Trophoblast cell (in vitro differentiated cells and primary cell): ENCODE measurements around the gene CDH10.

Source experiments
- DNase-seq, 2 donors: peaks; one replicate each; pipeline ENCODE4 v3.0.0-alpha.2; 2016
- H2AFZ ChIP-seq: 2 replicates; pipeline ENCODE4 v1.6.1; 2013; ENCODE audit warnings: low read length, moderate library complexity, mild to moderate bottlenecking; ENCODE audit not compliant: insufficient read depth, poor library complexity
- H2AK5ac ChIP-seq: 2 replicates; pipeline ENCODE4 v1.6.1; 2013; ENCODE audit warnings: mild to moderate bottlenecking, low read length
- H2BK120ac ChIP-seq: 2 replicates; pipeline ENCODE4 v1.6.1; 2013; ENCODE audit warnings: low read length, mild to moderate bottlenecking, moderate library complexity; ENCODE audit not compliant: insufficient read depth, poor library complexity
- H2BK12ac ChIP-seq: 2 replicates; pipeline ENCODE4 v1.6.1; 2013; ENCODE audit warnings: mild to moderate bottlenecking, low read length, moderate library complexity
- H2BK5ac ChIP-seq: 2 replicates; pipeline ENCODE4 v1.6.1; 2013; ENCODE audit warnings: low read length, low read depth, moderate library complexity, mild to moderate bottlenecking; ENCODE audit not compliant: poor library complexity
- H3K14ac ChIP-seq: 2 replicates; pipeline ENCODE4 v1.6.1; 2013; ENCODE audit warnings: mild to moderate bottlenecking, low read length
- H3K18ac ChIP-seq: 2 replicates; pipeline ENCODE4 v1.6.1; 2013; ENCODE audit warnings: mild to moderate bottlenecking, low read length
- H3K23ac ChIP-seq: 2 replicates; pipeline ENCODE4 v1.6.1; 2013; ENCODE audit warnings: low read length
- H3K27ac ChIP-seq: 2 replicates; pipeline ENCODE4 v1.5.1; 2013; ENCODE audit warnings: low read depth, mild to moderate bottlenecking, inconsistent platforms, low read length, moderate library complexity
- H3K27me3 ChIP-seq: 2 replicates; pipeline ENCODE4 v1.6.1; 2013; ENCODE audit warnings: inconsistent platforms, mild to moderate bottlenecking, low read length, moderate library complexity; ENCODE audit not compliant: insufficient read depth
- H3K36me3 ChIP-seq, 2 experiments: 1 replicate in 1 of 2; 2 replicates in 1 of 2; pipeline ENCODE4 v1.6.1; 2013; ENCODE audit warnings: low read length in 2 of 2, mild to moderate bottlenecking in 2 of 2, moderate library complexity in 1 of 2; ENCODE audit not compliant: insufficient read depth in 2 of 2, control insufficient read depth in 1 of 2
- H3K4ac ChIP-seq: 2 replicates; pipeline ENCODE4 v1.6.1; 2013; ENCODE audit warnings: low read depth, mild to moderate bottlenecking, low read length, moderate library complexity
- H3K4me1 ChIP-seq, 2 experiments: 1 replicate in 1 of 2; 2 replicates in 1 of 2; pipeline ENCODE4 v1.6.1; 2013; ENCODE audit warnings: low read length in 2 of 2, mild to moderate bottlenecking in 2 of 2, moderate library complexity in 1 of 2; ENCODE audit not compliant: insufficient read depth in 2 of 2, control insufficient read depth in 1 of 2
- H3K4me2 ChIP-seq: 2 replicates; pipeline ENCODE4 v1.6.1; 2013; ENCODE audit warnings: inconsistent platforms, mild to moderate bottlenecking, low read length, moderate library complexity
- H3K4me3 ChIP-seq: 2 replicates; pipeline ENCODE4 v1.5.1; 2013; ENCODE audit warnings: mild to moderate bottlenecking, low read depth, low read length, inconsistent platforms
- H3K79me1 ChIP-seq: one replicate; pipeline ENCODE4 v1.6.1; 2013; ENCODE audit warnings: low read length
- H3K79me2 ChIP-seq: 2 replicates; pipeline ENCODE4 v1.6.1; 2013; ENCODE audit warnings: low read length, mild to moderate bottlenecking; ENCODE audit not compliant: control insufficient read depth, insufficient read depth, poor library complexity
- H3K9ac ChIP-seq: 2 replicates; pipeline ENCODE4 v1.6.1; 2013; ENCODE audit warnings: mild to moderate bottlenecking, low read length
- H3K9me3 ChIP-seq: 2 replicates; pipeline ENCODE4 v1.6.1; 2013; ENCODE audit warnings: low read depth, mild to moderate bottlenecking, control low read depth, inconsistent platforms, low read length; ENCODE audit not compliant: insufficient read depth
- H4K12ac ChIP-seq: 2 replicates; pipeline ENCODE4 v1.6.1; 2013; ENCODE audit warnings: low read depth, mild to moderate bottlenecking, low read length, moderate library complexity
- H4K8ac ChIP-seq: 2 replicates; pipeline ENCODE4 v1.6.1; 2013; ENCODE audit warnings: low read depth, mild to moderate bottlenecking, low read length, moderate library complexity
- H4K91ac ChIP-seq: one replicate; pipeline ENCODE4 v1.6.1; 2013; ENCODE audit warnings: low read depth, mild to moderate bottlenecking, low read length, moderate library complexity
- WGBS: extraction: QIAGEN DNeasy Blood & Tissue Kit; methylation state at CpG from one replicate; pipeline ENCODE4 v1.1.7; 2013; ENCODE audit warnings: missing lambda C conversion rate; ENCODE audit not compliant: insufficient read length, insufficient coverage; ENCODE audit errors: extremely low coverage; 5-methylcytosine and 5-hydroxymethylcytosine counted together

CDH10 gene

GRCh38 chr5:24668050-24668449, 23.3 kb upstream of the CDH10 start:
- no peak for DNase-seq
- Histone ChIP-seq H2BK12ac (no peak overlapping the region), H3K14ac (no peak overlapping the region), H3K79me1 (no peaks in the 10 kb centered on the region), H2BK120ac (no peak overlapping the region), H3K27me3 (no peaks in the 10 kb centered on the region), H3K18ac (no peak overlapping the region), H3K4me2 (no peak overlapping the region), H3K36me3 (no peaks in the 10 kb centered on the region), H4K91ac (no peak overlapping the region), H3K23ac (no peak overlapping the region), H4K12ac (no peak overlapping the region), H4K8ac (no peak overlapping the region), H3K27ac (no peak overlapping the region), H3K4me1 (no peaks in the 10 kb centered on the region), H2AK5ac (no peak overlapping the region), H3K9ac (no peak overlapping the region), H3K79me2 (no peaks in the 10 kb centered on the region), H2AFZ (no peak overlapping the region), H3K4me3 (no peak overlapping the region), H3K4ac (no peak overlapping the region), H3K9me3 (no peaks in the 10 kb centered on the region), H2BK5ac (no peak overlapping the region)
- WGBS = 100% methylated on average over 1 of the region's 4 CpGs

DNA sequence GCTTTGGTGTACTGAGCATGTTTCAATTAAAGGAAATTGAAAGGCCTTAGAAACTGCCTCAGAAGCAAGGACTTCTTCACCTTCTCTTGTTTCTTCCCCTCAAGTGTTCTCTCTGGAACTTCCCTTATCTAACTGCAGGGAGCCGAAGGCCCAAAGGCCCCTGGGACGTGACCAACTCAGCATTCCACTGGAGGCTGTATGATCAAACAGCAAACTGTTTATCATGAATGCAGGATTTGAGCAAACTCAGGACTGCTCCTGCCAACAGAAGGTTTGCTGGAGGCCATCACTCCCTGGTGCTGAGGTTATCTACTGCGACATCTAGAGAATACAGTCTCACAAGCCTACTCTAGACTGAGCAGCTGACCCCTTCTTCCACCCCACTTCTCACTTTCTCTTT, 4.8 kb upstream of the CDH10 start:
- Histone ChIP-seq H3K27ac (peak overlapping the region; percentile 11), H3K4me1 (peaks cover 0 to 9% of the 10 kb centered on the region in 2 experiments), H2BK12ac (no peak overlapping the region), H3K79me1 (peaks cover 4% of the 10 kb centered on the region), H3K27me3 (no peaks in the 10 kb centered on the region), H3K14ac (no peak overlapping the region), H3K18ac (no peak overlapping the region), H2BK5ac (no peak overlapping the region), H2AFZ (no peak overlapping the region), H4K12ac (no peak overlapping the region), H3K9ac (no peak overlapping the region), H3K36me3 (no peaks in the 10 kb centered on the region), H4K8ac (no peak overlapping the region), H2BK120ac (no peak overlapping the region), H3K23ac (no peak overlapping the region), H3K4me2 (no peak overlapping the region), H4K91ac (no peak overlapping the region), H2AK5ac (no peak overlapping the region), H3K9me3 (no peaks in the 10 kb centered on the region), H3K4me3 (no peak overlapping the region), H3K79me2 (no peaks in the 10 kb centered on the region), H3K4ac (no peak overlapping the region)
- no CpG with 5 or more reads among the region's 3 CpGs for WGBS
- no peak for DNase-seq

DNA sequence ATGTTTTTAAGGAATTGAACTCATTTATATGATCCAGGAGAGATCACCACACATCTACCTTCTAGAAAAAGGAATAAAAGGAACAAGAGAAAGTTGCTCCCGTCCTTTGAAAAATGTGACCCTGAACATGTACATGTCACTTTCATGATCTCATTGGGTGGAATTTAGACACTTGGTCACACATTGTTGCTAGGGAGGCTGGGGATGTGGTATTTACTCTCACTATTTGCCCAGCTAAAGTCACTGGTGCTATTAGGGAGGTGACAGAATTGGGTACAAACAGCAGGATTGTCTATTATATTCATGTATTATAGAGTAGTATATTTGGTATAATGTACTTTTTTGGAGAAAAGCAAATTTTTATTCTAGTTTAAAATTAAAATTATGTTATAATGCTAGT, 2.1 kb upstream of the CDH10 start:
- no peak overlapping the region for H3K14ac ChIP-seq
- no peak overlapping the region for H3K4me3 ChIP-seq
- H2BK120ac ChIP-seq = no peak overlapping the region
- no peak overlapping the region for H3K23ac ChIP-seq
- H2BK12ac ChIP-seq = no peak overlapping the region
- no peaks in the 10 kb centered on the region for H3K9me3 ChIP-seq
- H3K4ac ChIP-seq = no peak overlapping the region
- H3K27me3 ChIP-seq = no peaks in the 10 kb centered on the region
- H3K4me1 ChIP-seq = peaks cover 0 to 9% of the 10 kb centered on the region in 2 experiments
- WGBS = no CpG with 5 or more reads among the region's 1 CpG
- no peak overlapping the region for H3K4me2 ChIP-seq
- H2BK5ac ChIP-seq = no peak overlapping the region
- no peak for DNase-seq
- no peak overlapping the region for H3K18ac ChIP-seq
- H4K8ac ChIP-seq = no peak overlapping the region
- no peak overlapping the region for H2AFZ ChIP-seq
- H3K9ac ChIP-seq = no peak overlapping the region
- H3K27ac ChIP-seq = no peak overlapping the region
- no peak overlapping the region for H2AK5ac ChIP-seq
- no peak overlapping the region for H4K91ac ChIP-seq
- H3K36me3 ChIP-seq = no peaks in the 10 kb centered on the region
- H4K12ac ChIP-seq = no peak overlapping the region
- H3K79me2 ChIP-seq = peaks cover 1% of the 10 kb centered on the region
- H3K79me1 ChIP-seq = peaks cover 2% of the 10 kb centered on the region

DNA sequence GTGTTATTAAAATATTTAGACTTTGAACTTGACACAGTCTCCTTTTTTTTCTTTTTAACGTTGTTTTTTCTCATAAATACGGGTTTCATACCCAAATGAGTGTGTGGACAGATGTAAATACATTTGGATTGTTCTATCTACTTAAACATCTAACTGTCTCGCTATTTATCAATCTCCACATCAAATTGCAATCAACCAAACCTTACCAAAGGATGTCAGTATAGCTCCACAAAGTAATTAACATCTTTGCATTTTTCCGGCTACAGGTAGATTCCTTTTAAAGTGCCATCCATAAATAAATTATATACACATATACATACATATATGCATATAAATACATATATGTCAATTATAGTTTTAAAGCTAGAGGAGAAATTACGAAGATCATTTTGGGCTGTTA, 705 bp upstream of the CDH10 start:
- Histone ChIP-seq H4K12ac (no peak overlapping the region), H3K79me1 (no peaks in the 10 kb centered on the region), H4K8ac (no peak overlapping the region), H2BK5ac (no peak overlapping the region), H2AK5ac (no peak overlapping the region), H3K79me2 (peaks cover 1% of the 10 kb centered on the region), H3K27me3 (no peaks in the 10 kb centered on the region), H3K23ac (no peak overlapping the region), H4K91ac (no peak overlapping the region), H2BK120ac (no peak overlapping the region), H3K4me1 (peaks cover 0 to 6% of the 10 kb centered on the region in 2 experiments), H3K27ac (no peak overlapping the region), H2AFZ (no peak overlapping the region), H3K18ac (no peak overlapping the region), H3K9ac (no peak overlapping the region), H3K9me3 (no peaks in the 10 kb centered on the region), H2BK12ac (no peak overlapping the region), H3K14ac (no peak overlapping the region), H3K4ac (no peak overlapping the region), H3K36me3 (no peaks in the 10 kb centered on the region), H3K4me2 (no peak overlapping the region), H3K4me3 (no peak overlapping the region)
- DNase-seq = no peak
- WGBS = no CpG with 5 or more reads among the region's 5 CpGs
